Bone marrow (tissue), 2 donors: ENCODE results near the gene GRK5.

Experiments
- DNase-seq, 2 donors: peaks; one replicate each; lab custom pipeline; 2025; lab: John Stamatoyannopoulos, UW

GRK5 gene

GRCh38 chr10:119443970-119444660 is 236.7 kb downstream of the GRK5 start:
- DNase-seq, result no peak

GRCh38 chr10:119444866-119445265 is 237.5 kb downstream of the GRK5 start:
- DNase-seq, result no peak

- DNase-seq, result peak; percentile 52 to 54
Observed at GRCh38 chr10:119445311-119445934, 238.1 kb downstream of the GRK5 start.

DNA sequence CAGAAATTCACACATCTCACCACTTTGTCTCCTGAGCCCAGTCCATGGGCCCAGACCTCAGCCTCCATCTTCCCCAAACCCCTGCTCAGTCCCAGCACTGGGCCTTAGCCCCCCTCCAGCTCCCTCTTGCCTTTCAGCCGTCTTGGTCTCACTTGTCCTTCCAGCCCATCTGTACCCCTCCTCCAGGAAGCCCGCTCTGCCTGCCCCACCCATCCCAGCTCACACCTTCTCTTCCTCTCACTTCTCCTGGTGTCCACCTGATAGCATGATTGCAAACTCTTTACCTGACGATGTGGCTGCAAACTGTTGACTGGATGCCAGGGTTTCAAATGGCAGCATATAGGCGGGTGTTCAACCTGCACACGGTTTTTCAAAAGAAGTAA is 238.6 kb downstream of the GRK5 start:
- no peak for DNase-seq

DNA sequence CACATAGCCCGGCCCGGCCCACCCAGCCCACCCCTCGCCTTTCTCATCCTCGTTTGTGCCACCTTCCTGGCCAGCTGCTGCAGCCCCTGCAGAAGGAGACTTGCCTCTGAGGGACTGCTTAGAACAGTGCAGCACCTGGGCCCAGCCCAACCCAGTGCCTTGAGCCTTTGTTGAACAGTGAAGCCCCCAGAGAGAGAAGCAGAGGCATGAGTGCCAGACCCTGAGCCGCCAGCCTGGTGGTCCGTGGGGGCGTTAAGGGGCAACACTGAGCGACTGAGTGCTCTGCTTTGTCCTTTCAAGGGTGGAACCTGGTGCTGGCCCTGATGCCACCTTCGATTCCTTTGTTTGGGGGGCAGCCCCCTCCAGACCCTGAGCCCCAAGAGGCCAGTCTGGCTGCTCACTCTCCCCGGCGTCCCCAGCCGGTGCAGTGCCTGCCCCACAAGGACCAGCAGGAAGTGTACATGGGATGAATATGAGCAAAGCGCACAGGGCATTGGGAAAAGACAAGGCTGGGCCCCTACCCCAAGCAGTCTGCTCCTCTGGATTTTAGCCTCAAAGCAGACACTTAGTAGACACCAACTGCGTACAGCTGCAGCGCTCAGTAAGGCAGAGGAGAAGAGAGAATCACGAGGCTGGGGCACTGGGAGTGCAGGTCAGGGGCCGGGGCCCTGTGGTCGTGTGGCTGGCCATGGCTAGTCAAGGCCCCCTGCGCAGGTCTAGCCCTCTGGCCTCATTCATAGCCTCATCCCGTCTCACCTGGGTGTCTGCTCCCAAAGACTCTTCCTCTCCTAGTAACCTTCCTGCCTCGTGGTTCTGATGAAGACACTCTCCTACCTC is 239.3 kb downstream of the GRK5 start:
- DNase-seq, result no peak

DNA sequence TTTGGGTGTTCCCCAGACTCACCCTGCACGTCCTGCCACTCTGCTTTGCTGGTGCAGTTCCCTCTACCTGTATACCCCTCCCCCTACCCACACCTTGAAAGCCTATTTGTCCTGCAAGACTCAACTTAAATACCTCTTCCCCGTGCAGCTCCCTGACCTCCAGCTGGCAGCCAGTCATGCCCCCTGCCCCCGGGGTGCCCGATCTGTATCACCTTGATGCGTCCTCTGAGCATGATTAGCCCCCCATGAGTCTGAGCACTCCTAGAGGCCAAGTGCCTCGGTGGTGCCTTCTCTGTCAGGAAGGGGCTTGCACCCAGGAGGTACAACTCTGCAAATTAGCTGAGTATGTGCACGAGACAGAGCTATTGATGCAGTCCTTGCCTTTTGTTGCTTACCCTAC is 240.1 kb downstream of the GRK5 start:
- no peak for DNase-seq

DNA sequence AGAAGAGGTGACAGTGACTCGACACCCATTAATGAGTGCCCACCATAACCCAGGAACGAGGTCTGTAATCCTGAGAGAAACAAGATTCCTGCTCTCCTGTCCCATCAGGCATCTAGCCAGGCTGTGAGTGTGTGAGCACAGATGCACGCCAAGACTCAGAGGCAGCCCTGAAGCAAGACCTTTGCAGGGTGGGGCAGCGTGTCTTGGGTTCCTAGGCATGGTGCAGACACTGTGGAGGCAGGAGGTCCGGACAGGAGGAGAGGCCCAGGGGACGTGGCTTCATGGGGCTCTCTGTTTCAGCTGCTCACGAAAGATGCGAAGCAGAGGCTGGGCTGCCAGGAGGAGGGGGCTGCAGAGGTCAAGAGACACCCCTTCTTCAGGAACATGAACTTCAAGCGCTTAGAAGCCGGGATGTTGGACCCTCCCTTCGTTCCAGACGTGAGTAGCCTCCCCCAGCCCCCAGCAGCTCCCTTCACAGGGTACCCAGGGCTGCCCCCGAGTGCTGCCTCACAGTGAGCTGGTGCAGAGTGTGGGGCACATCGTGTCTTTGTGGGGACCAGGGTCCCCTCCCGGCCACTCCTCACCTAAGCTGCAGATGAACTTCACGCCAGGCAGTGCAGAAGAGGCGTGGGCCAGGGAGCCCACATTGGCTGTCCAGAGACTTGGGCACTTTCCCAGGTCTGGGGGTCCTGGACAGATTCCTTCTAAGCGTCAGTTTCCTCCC is 240.6 kb downstream of the GRK5 start:
- no peak for DNase-seq

DNA sequence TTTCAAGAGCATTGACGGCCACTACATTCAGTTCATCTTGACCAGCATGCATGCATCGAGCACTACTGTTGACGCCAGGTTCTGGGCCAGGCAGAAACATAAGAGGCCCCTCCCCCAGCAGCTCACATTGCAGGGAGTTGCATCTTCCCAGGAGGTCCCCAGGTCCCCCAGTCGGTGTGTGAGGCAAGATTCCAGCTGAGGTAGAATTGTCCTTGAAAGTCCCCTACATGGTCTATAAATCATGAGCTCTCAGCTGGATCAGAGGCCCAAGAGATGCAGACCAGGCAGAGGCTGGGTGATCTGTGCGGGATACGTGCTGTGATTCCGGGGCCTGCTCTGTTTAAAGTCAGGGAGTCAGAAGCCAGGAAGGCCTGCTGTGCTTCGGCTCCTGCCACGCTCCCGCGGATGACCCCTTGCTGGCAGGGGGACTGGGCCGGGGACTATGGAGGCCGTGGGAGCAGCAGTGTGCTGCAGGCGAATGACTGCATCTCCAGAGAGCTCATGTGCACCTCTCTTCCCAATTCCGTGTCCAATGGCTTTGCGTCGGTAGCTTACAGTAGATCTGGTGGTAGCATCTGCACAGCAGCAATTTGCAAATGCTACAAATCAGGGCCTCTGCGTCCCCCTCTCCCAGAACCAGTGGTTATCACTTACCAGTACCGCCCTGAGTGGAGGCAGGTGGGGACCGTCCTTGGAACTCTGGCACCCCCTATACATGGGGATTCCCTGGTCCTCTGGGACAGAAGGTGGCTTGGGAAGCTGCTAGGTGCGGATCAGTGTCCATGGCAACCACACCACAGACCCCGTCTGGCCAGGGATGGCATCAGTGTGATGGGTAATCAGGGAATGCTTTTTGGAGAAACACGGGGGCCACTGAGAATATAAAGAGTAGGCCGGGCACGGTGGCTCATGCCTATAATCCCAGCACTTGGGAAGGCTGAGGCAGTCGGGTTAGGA is 241.5 kb downstream of the GRK5 start:
- no peak for DNase-seq

- DNase-seq, result no peak
Observed at GRCh38 chr10:119449760-119450461, 242.5 kb downstream of the GRK5 start.

GRCh38 chr10:119450606-119451299 is 243.4 kb downstream of the GRK5 start:
- DNase-seq, result no peak

DNA sequence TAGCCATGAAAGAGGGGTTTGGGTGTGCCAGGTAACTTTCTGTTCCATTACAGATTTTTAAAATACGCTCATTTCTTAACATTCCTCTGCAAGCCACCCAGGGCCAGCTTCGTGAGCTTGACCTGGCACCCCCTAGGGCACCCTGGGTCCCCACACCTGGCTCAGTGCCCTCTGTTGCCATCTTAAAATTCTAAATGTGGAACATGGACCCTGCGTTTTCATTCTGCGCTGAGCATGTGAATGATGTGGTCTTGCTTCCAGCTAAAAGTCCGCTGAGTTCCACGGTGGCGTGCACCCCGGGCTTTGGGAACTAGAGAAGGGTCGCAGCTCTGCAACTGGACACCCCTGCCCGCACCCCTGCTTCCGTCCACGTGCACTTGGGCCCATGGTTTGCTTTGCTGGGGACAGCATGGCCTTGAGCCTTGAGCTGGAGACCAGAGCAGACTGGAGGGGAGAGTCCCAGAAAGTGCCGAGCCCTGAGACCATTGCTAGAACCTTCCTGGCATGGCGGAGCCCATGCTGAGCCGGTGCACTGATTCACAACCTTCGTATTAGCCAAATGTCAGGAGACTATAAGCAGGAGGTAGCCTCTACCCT is 244.0 kb downstream of the GRK5 start:
- DNase-seq, result no peak

DNA sequence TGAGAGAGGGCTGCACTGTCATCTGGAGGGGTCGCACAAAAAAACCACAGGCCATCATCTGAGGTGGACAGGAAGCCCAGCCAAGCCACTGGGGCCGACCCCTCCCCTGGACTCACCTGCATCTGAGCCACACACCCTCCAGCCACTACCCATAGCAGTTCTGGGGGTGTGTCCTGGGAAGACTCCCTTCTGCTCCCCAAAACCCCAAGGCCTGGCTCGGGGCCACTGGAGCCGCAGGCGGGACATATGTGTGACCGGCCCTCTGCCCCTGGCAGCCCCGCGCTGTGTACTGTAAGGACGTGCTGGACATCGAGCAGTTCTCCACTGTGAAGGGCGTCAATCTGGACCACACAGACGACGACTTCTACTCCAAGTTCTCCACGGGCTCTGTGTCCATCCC is 245.0 kb downstream of the GRK5 start:
- DNase-seq, result no peak

- no peak for DNase-seq
Observed at GRCh38 chr10:119453313-119453712, 245.9 kb downstream of the GRK5 start.

DNA sequence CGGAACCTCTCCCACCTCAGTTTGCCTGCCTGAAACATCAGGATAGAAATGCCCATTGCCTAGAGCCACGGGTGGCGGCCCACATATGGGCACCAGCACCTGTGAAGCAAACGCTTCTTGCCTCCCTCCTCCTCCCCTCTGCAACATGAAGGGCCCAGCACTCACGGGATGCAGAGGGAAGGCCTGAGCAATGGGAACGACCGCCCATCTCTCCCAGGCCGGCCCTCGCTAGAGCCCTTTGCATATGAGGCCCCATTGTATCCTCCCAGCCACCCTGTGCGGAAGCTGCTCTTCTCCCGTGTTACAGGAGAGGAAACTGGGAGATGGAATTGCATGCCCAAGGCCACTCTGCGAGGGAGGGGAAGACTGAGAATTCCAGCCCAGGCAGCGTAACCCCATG is 246.9 kb downstream of the GRK5 start:
- no peak for DNase-seq

DNA sequence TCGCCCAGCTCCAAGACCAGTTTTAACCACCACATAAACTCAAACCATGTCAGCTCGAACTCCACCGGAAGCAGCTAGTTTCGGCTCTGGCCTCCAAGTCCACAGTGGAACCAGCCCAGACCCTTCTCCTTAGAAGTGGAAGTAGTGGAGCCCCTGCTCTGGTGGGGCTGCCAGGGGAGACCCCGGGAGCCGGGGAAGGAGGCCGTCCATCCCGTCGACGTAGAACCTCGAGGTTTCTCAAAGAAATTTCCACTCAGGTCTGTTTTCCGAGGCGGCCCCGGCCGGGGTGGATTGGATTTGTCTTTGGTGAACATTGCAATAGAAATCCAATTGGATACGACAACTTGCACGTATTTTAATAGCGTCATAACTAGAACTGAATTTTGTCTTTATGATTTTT is 247.6 kb downstream of the GRK5 start:
- no peak for DNase-seq

- no peak for DNase-seq
Observed at GRCh38 chr10:119455609-119456434, 248.5 kb downstream of the GRK5 start.

DNA sequence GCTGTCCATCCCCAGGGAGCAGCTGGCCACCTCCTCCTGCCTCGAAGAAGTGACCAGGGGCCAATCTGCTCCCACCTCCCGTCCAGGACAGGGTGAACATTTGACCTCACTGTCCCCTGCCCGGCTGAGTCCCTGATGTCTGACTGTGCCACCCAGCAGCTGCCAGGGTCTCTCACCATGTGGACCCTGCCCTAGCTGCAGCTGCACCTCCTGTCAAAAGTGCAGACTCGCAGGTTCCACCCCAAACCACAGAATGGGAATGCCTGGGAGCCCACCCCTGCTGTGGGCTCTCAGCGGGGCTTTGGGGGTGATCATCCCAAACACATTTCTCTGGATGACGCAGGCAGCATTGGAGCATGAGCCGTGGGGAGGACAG is 249.1 kb downstream of the GRK5 start:
- no peak for DNase-seq

GRCh38 chr10:119457966-119458766 is 250.8 kb downstream of the GRK5 start:
- no peak for DNase-seq
